Endodermal cell (in vitro differentiated cells): ENCODE measurements around the gene SP6. TPM values are rescaled to one million over a fixed set of nuclear protein-coding genes. Genes with fewer than 3 reads are reported as not detected.
A peak's percentile ranks its signal among the peaks of the same experiment; 100 is the strongest.

Experiments used
- DNase-seq: peaks from one replicate; pipeline ENCODE4 v3.0.0-alpha.2; 2017
- H3K27ac ChIP-seq: 2 replicates; pipeline ENCODE4 v1.5.1; 2013; ENCODE audit warnings: mild to moderate bottlenecking, low read depth, low read length, moderate library complexity
- H3K27me3 ChIP-seq: 2 replicates; pipeline ENCODE4 v1.6.1; 2013; ENCODE audit warnings: mild to moderate bottlenecking, low read length, moderate library complexity; ENCODE audit not compliant: insufficient read depth, control insufficient read depth, poor library complexity, severe bottlenecking
- H3K36me3 ChIP-seq: 2 replicates; pipeline ENCODE4 v1.7.0; 2013; ENCODE audit warnings: mild to moderate bottlenecking, low read length, moderate library complexity; ENCODE audit not compliant: control insufficient read depth, insufficient read depth
- H3K4me1 ChIP-seq: one replicate; pipeline ENCODE4 v1.7.0; 2013; ENCODE audit warnings: low read length; ENCODE audit not compliant: control insufficient read depth, insufficient read depth
- H3K4me3 ChIP-seq: 2 replicates; pipeline ENCODE4 v1.5.1; 2013; ENCODE audit warnings: mild to moderate bottlenecking, low read length, moderate library complexity
- H3K9ac ChIP-seq: 2 replicates; pipeline ENCODE4 v1.6.1; 2013; ENCODE audit warnings: mild to moderate bottlenecking, low read length, moderate library complexity; ENCODE audit not compliant: poor library complexity, severe bottlenecking; ENCODE audit errors: extremely low read depth
- H3K9me3 ChIP-seq: 2 replicates; pipeline ENCODE4 v1.6.1; 2013; ENCODE audit warnings: mild to moderate bottlenecking, low read length, moderate library complexity; ENCODE audit not compliant: control insufficient read depth
- H3K27ac Mint-ChIP-seq: 2 replicates; pipeline ENCODE4 v1.8.0; 2020; ENCODE audit warnings: mixed read lengths
- H3K27me3 Mint-ChIP-seq: 2 replicates; pipeline ENCODE4 v1.8.0; 2021; ENCODE audit warnings: mild to moderate bottlenecking, mixed read lengths; ENCODE audit not compliant: insufficient read depth
- H3K36me3 Mint-ChIP-seq: 2 replicates; pipeline ENCODE4 v1.8.0; 2020; ENCODE audit warnings: low read depth, mixed read lengths
- H3K4me1 Mint-ChIP-seq: 2 replicates; pipeline ENCODE4 v1.8.0; 2020; ENCODE audit warnings: mixed read lengths
- H3K4me3 Mint-ChIP-seq: 2 replicates; pipeline ENCODE4 v1.8.0; 2020; ENCODE audit warnings: mild to moderate bottlenecking, moderate library complexity, mixed read lengths
- H3K9me3 Mint-ChIP-seq: 2 replicates; pipeline ENCODE4 v1.8.0; 2020; ENCODE audit warnings: mild to moderate bottlenecking, mixed read lengths
- CTCF ChIP-seq: fragments of 200-600 bp; sonication (generic); conservative IDR thresholded peaks from 2 replicates; pipeline ENCODE4 v1.5.0; 2021; ENCODE audit warnings: antibody characterized with exemption, mild to moderate bottlenecking
- WGBS, 2 experiments: methylation state at CpG; one replicate each; pipeline versions ENCODE4 v1.1.5 to v1.1.7; 2013; ENCODE audit warnings: missing lambda C conversion rate in 2 of 2, mixed read lengths in 1 of 2; ENCODE audit not compliant: insufficient coverage in 1 of 2, insufficient read length in 1 of 2; 5-methylcytosine and 5-hydroxymethylcytosine counted together
- total RNA-seq, 2 donors: library from RNA; stranded (reverse); fragmentation: NEBNext Ultra II Directional in 1 of 2; extraction: Animal tissue kit (Norgen Biotek cat#: 25700) in 1 of 2; gene quantifications; 2 replicates in 1 of 2; 3 replicates in 1 of 2; pipeline ENCODE4 v1.2.1, GENCODE V29; 2021

The SP6 gene
- total RNA-seq, 2 donors from 2014 or later = 3.1 to 3.7 TPM

GRCh38 chr17:47834756-47835155 lies 16.2 kb downstream of the SP6 start:
- H3K27me3 Mint-ChIP-seq = peaks cover 4% of the 10 kb centered on the region
- Histone ChIP-seq H3K27me3 (no peaks in the 10 kb centered on the region), H3K27ac (no peak overlapping the region), H3K4me3 (no peak overlapping the region), H3K9ac (no peak overlapping the region), H3K36me3 (no peaks in the 10 kb centered on the region), H3K9me3 (no peaks in the 10 kb centered on the region), H3K4me1 (peaks cover 1% of the 10 kb centered on the region)
- H3K4me1 Mint-ChIP-seq = peaks cover 8% of the 10 kb centered on the region
- no peak overlapping the region for H3K4me3 Mint-ChIP-seq
- no peak for DNase-seq
- no peaks in the 10 kb centered on the region for H3K9me3 Mint-ChIP-seq
- 87% methylated on average over 4 of the region's 5 CpGs; no CpG with 5 or more reads in 1 of the 2 experiments for WGBS, 2 experiments
- peaks cover 3% of the 10 kb centered on the region for H3K36me3 Mint-ChIP-seq
- H3K27ac Mint-ChIP-seq = no peak overlapping the region
- no peak for TF ChIP-seq CTCF

GRCh38 chr17:47831934-47832327 lies 19.0 kb downstream of the SP6 start:
- H3K27ac Mint-ChIP-seq = no peak overlapping the region
- no peak for DNase-seq
- Histone ChIP-seq H3K27ac (no peak overlapping the region), H3K4me3 (peak overlapping the region; percentile 99), H3K9me3 (no peaks in the 10 kb centered on the region), H3K9ac (peak overlapping the region; percentile 41), H3K4me1 (no peaks in the 10 kb centered on the region), H3K27me3 (no peaks in the 10 kb centered on the region), H3K36me3 (peaks cover 14% of the 10 kb centered on the region)
- peak overlapping the region; percentile 81 for H3K4me3 Mint-ChIP-seq
- H3K36me3 Mint-ChIP-seq = peaks cover 16% of the 10 kb centered on the region
- no peaks in the 10 kb centered on the region for H3K9me3 Mint-ChIP-seq
- H3K4me1 Mint-ChIP-seq = peaks cover 8% of the 10 kb centered on the region
- 33 to 54% methylated on average over 2 to 6 of the region's 7 CpGs for WGBS, 2 experiments
- peaks cover 4% of the 10 kb centered on the region for H3K27me3 Mint-ChIP-seq
- no peak for TF ChIP-seq CTCF

- Histone ChIP-seq H3K4me1 (no peaks in the 10 kb centered on the region), H3K9ac (peak within 1 kb of the TSS; percentile 75), H3K27ac (peak within 1 kb of the TSS; percentile 66), H3K36me3 (peaks cover 21% of the 10 kb centered on the region), H3K4me3 (peak within 1 kb of the TSS; percentile 99), H3K27me3 (no peaks in the 10 kb centered on the region), H3K9me3 (no peaks in the 10 kb centered on the region)
- Mint-ChIP-seq H3K9me3 (no peaks in the 10 kb centered on the region), H3K36me3 (peaks cover 22% of the 10 kb centered on the region), H3K4me3 (peak within 1 kb of the TSS; percentile 81), H3K27me3 (peaks cover 4% of the 10 kb centered on the region), H3K27ac (peak within 1 kb of the TSS; percentile 76), H3K4me1 (peaks cover 8% of the 10 kb centered on the region)
- peak; percentile 99 for DNase-seq
- WGBS, 2 experiments = 0 to 1% methylated on average over 22 to 42 of the region's 42 CpGs
- peak; percentile 66 for TF ChIP-seq CTCF
Measured at GRCh38 chr17:47831003-47831933, 19.7 kb downstream of the SP6 start, which contains the start of the genes LRRC46 and MRPL10. Gene LRRC46, plus strand, starts transcription at chr17:47831670. Its CDS starts 320 bp downstream, at chr17:47831990. Gene MRPL10, minus strand, starts transcription at chr17:47831541. Its CDS starts 30 bp downstream, at chr17:47831511.
